Parathyroid adenoma (tissue), 2 donors: ENCODE measurements around the gene FAM114A2.
A peak's percentile ranks its signal among the peaks of the same experiment; 100 is the strongest.

Experiments
- H2AFZ ChIP-seq: fragments of 300-600 bp; sonication (generic); one replicate; pipeline ENCODE4 v1.7.0; 2017; ENCODE audit warnings: antibody characterized with exemption, mild to moderate bottlenecking
- H3K27ac ChIP-seq: fragments of 300-600 bp; sonication (generic); one replicate; pipeline ENCODE4 v1.7.0; 2017
- H3K27me3 ChIP-seq: fragments of 300-600 bp; sonication (generic); one replicate; pipeline ENCODE4 v1.7.0; 2017; ENCODE audit warnings: low read length; ENCODE audit not compliant: control insufficient read depth, insufficient read depth
- H3K36me3 ChIP-seq: fragments of 300-600 bp; sonication (generic); one replicate; pipeline ENCODE4 v1.7.0; 2017; ENCODE audit warnings: low read length; ENCODE audit not compliant: control insufficient read depth, insufficient read depth
- H3K4me1 ChIP-seq: fragments of 300-600 bp; sonication (generic); one replicate; pipeline ENCODE4 v1.7.0; 2017; ENCODE audit warnings: control low read depth
- H3K4me2 ChIP-seq: fragments of 300-600 bp; sonication (generic); one replicate; pipeline ENCODE4 v1.7.0; 2017; ENCODE audit warnings: low read length
- H3K4me3 ChIP-seq: fragments of 300-600 bp; sonication (generic); one replicate; pipeline ENCODE4 v1.7.0; 2017; ENCODE audit warnings: low read depth, low read length
- H3K79me2 ChIP-seq: fragments of 300-600 bp; sonication (generic); one replicate; pipeline ENCODE4 v1.7.0; 2017; ENCODE audit warnings: control low read depth
- H3K9ac ChIP-seq: fragments of 300-600 bp; sonication (generic); one replicate; pipeline ENCODE4 v1.7.0; 2017; ENCODE audit warnings: mild to moderate bottlenecking
- H3K9me3 ChIP-seq: fragments of 300-600 bp; sonication (generic); one replicate; pipeline ENCODE4 v1.7.0; 2017; ENCODE audit warnings: low read length; ENCODE audit not compliant: control insufficient read depth
- CTCF ChIP-seq: fragments of 300-600 bp; sonication (generic); IDR thresholded peaks from one replicate; pipeline ENCODE4 v1.7.0; 2017; ENCODE audit warnings: antibody characterized with exemption, mild to moderate bottlenecking
- donor health status: primary hyperparathyroidism.

FAM114A2 gene

GRCh38 chr5:153979028-153979783 lies 59.5 kb downstream of the FAM114A2 start:
- Histone ChIP-seq H3K9ac (no peak overlapping the region), H3K4me3 (no peak overlapping the region), H3K4me1 (peaks cover 5% of the 10 kb centered on the region), H3K79me2 (no peaks in the 10 kb centered on the region), H3K9me3 (no peaks in the 10 kb centered on the region), H3K27me3 (no peaks in the 10 kb centered on the region), H2AFZ (no peak overlapping the region), H3K4me2 (no peak overlapping the region), H3K27ac (no peak overlapping the region), H3K36me3 (no peaks in the 10 kb centered on the region)
- no peak for TF ChIP-seq CTCF

- Histone ChIP-seq H3K27me3 (no peaks in the 10 kb centered on the region), H3K79me2 (no peaks in the 10 kb centered on the region), H3K4me3 (no peak overlapping the region), H2AFZ (no peak overlapping the region), H3K9ac (no peak overlapping the region), H3K36me3 (no peaks in the 10 kb centered on the region), H3K4me1 (no peaks in the 10 kb centered on the region), H3K27ac (no peak overlapping the region), H3K4me2 (no peak overlapping the region), H3K9me3 (no peaks in the 10 kb centered on the region)
- TF ChIP-seq CTCF: no peak
Observed at GRCh38 chr5:153974813-153975163, 63.9 kb downstream of the FAM114A2 start.

- H3K9ac ChIP-seq: no peak overlapping the region
Observed at GRCh38 chr5:153974131-153974812, 64.4 kb downstream of the FAM114A2 start.

GRCh38 chr5:153972240-153972639 lies 66.5 kb downstream of the FAM114A2 start:
- H3K4me2 ChIP-seq: no peak overlapping the region
- H3K79me2 ChIP-seq: no peaks in the 10 kb centered on the region
- no peak overlapping the region for H3K27ac ChIP-seq
- H2AFZ ChIP-seq: no peak overlapping the region
- no peaks in the 10 kb centered on the region for H3K4me1 ChIP-seq
- H3K9me3 ChIP-seq: no peaks in the 10 kb centered on the region
- TF ChIP-seq CTCF: no peak
- no peak overlapping the region for H3K9ac ChIP-seq
- no peaks in the 10 kb centered on the region for H3K36me3 ChIP-seq
- H3K27me3 ChIP-seq: no peaks in the 10 kb centered on the region
- no peak overlapping the region for H3K4me3 ChIP-seq

More at GRCh38 chr5:153974131-153974812, 64.4 kb downstream of the FAM114A2 start:
- Histone ChIP-seq H3K27me3 (no peaks in the 10 kb centered on the region), H3K4me1 (no peaks in the 10 kb centered on the region), H3K4me3 (no peak overlapping the region), H3K27ac (no peak overlapping the region), H3K36me3 (no peaks in the 10 kb centered on the region), H2AFZ (no peak overlapping the region), H3K9me3 (no peaks in the 10 kb centered on the region), H3K79me2 (no peaks in the 10 kb centered on the region), H3K4me2 (no peak overlapping the region)
- peak; percentile 62 for TF ChIP-seq CTCF
